Fibroblast of villous mesenchyme (primary cell): ENCODE results near the gene L3HYPDH. TPM values are rescaled to one million over a fixed set of nuclear protein-coding genes. Genes with fewer than 3 reads are reported as not detected.

Experiments
- DNase-seq: peaks from one replicate; pipeline ENCODE4 v3.0.0-alpha.2; 2010; ENCODE audit warnings: low read depth
- H3K4me3 ChIP-seq: 2 replicates; pipeline ENCODE4 v1.5.1; 2011; ENCODE audit warnings: low read depth, mild to moderate bottlenecking, low read length
- total RNA-seq: library from RNA; depleted of rRNA; stranded (reverse); fragments of >200 nt; gene quantifications from 2 replicates; pipeline ENCODE4 v1.2.3, GENCODE V29; 2012
- TF ChIP-seq, protein P1 (sequence below): IDR thresholded peaks from 2 replicates; pipeline ENCODE4 v1.5.1; 2012; ENCODE audit warnings: low read depth, mild to moderate bottlenecking, low read length; ENCODE audit not compliant: insufficient read depth

The L3HYPDH gene
- 49.9 and 80.3 TPM in 2 replicates for total RNA-seq

DNA sequence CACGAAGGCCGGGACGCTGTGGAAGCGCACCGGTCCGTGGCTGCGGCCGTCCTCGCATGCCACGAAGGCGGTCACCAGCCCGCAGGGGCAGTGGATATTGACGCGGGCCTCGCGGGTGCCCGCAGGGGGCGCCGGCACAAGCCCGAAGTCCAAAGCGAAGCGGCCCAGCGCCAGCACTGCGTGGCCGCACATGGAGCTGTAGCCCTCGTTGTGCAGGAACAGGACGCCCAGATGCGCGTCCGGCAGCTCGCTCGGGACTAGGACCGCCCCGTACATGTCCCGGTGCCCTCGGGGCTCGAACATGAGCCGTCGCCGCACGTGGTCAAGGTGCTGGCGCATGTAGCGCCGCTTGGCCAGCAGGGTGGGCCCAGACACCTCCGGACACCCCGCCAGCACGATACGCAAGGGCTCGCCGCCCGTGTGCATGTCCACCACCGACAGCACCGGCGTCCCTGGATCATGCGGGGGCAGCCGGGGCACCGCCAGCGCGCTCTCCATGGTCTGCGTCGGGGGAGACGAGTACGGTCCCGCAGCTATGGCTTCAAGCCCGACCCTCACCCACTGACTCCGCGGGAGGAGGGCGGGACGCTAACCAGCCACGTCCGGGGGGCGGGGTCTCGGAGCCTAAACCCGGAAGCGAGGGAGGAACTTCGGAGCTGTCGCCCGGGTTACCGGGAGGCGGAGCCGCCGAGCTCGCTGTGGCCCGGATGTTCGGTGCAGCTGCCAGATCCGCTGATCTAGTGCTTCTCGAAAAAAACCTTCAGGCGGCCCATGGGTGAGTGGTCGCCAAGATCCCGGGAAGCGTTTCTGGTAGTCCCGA lies at the start of gene L3HYPDH, which contains the start of gene JKAMP:
L3HYPDH (minus strand) TSS at position 590 of the 820 bp plus-strand sequence; CDS start at position 498, 92 bp downstream.
JKAMP (plus strand) TSS at position 699 of the 820 bp plus-strand sequence; CDS start at position 772, 73 bp downstream.
- TF ChIP-seq, protein P1, sequence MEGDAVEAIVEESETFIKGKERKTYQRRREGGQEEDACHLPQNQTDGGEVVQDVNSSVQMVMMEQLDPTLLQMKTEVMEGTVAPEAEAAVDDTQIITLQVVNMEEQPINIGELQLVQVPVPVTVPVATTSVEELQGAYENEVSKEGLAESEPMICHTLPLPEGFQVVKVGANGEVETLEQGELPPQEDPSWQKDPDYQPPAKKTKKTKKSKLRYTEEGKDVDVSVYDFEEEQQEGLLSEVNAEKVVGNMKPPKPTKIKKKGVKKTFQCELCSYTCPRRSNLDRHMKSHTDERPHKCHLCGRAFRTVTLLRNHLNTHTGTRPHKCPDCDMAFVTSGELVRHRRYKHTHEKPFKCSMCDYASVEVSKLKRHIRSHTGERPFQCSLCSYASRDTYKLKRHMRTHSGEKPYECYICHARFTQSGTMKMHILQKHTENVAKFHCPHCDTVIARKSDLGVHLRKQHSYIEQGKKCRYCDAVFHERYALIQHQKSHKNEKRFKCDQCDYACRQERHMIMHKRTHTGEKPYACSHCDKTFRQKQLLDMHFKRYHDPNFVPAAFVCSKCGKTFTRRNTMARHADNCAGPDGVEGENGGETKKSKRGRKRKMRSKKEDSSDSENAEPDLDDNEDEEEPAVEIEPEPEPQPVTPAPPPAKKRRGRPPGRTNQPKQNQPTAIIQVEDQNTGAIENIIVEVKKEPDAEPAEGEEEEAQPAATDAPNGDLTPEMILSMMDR = peak; percentile 66
- H3K4me3 ChIP-seq = peak within 1 kb of the TSS; percentile 94
- peak; percentile 96 for DNase-seq

DNA sequence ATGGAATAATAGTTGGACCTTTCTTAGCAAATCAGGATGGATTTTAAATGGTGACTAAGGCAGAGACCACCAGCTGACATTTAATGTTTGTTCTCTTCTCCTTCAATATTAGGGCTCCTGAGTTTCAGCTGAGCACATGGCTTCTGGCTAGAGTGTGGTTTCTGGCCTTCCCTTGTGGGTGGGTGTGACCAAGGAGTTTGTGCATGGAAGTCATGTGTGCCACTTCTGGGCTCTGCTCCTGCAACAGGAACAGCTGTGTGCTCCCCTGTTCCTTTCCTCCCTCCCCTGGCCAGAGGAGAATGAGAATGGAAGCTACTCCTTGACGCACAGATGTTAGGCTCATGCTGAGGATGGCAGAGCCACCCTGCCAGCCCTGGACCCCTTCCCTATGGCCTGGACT lies 48.2 kb upstream of the L3HYPDH start:
- H3K4me3 ChIP-seq = no peak overlapping the region
- TF ChIP-seq, protein P1 = no peak
- DNase-seq = no peak

DNA sequence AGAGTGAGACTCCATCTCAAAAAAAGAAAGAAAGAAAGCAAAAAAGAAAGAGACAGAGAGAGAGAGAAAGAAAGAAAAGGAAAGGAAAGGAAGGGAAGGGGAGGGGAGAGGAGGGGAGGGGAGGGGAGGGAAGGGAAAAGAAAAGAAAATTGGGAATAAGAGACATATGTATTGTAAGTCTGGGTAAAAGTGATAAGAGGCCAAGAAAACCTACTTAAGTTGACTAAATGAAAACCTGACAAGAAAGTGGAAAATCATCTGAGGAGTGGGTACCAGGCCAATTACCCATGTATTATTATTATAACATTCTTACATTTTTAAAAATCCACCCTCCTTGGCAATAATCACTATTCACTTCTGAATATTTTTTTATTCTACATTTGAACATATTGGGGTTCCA lies 46.1 kb upstream of the L3HYPDH start:
- DNase-seq = no peak
- no peak overlapping the region for H3K4me3 ChIP-seq
- TF ChIP-seq, protein P1 = no peak

DNA sequence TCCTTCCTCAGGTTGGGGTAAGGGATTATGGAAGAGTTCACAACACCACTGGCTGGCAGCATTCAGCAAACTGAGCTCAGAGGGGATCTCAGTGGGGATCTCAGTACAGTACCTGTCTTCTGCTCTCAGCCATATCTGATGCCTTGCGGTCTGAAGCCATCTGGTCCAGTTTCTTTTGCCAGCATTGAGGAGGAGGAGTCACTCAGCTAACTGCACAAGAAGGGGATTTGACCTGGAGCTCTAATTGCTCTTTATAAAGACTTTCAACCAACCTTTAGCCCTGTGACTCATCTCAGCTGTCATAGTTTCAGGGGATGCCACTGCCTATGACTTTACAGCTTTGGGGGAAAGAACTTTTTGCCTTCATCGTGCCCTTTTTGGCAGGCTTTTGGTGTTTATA lies 45.0 kb upstream of the L3HYPDH start:
- TF ChIP-seq, protein P1 = no peak
- no peak overlapping the region for H3K4me3 ChIP-seq
- DNase-seq = peak; percentile 6

DNA sequence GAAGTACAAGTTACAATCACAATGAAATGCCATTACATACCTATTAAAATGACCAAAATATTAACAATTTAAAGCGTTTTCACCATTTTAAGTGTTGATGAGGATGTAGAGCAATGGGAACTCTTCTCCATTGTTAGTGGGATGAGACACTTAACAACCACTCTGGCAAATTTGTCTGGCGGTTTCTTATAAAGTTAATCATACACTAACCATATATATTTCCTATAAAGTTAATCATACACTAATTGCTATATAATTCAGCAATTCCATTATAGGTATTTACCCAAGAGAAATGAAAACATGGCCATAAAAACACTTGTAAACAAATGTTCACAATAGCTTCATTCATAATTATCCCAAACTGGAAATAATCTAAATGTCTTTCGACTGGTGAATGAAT lies 36.0 kb upstream of the L3HYPDH start:
- no peak for DNase-seq
- H3K4me3 ChIP-seq = no peak overlapping the region
- TF ChIP-seq, protein P1 = no peak

DNA sequence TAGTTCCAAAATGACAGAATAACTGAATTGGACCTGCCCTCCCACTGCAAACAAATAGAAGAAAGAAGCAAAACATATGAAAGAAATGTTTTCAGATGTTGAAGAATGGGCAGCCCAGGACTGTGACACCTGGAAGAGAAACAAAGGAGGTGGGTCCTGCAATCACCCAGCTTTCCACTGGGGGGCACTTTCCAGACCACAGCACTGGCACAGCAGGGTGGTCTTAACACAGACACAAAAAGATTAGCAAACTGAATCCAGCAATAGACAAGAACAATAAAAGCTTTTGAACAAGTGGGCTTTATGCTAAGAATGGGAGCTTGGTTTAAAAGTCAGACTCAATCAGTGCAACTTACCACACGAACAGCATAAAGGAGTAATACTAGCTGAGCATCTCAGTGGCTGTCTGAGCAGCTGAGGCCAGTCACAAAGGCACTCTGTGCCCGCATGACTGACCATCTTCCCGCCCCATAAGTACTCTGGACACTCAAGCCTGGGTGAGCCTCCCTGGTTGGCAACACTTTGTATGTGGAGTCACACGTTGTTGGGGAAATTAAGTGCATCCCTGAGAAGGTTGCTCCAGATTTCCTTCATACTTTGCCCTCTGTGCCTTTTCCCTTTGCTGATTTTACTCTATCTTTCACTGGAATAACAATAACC lies 27.8 kb upstream of the L3HYPDH start:
- TF ChIP-seq, protein P1 = peak; percentile 63
- peak; percentile 12 for DNase-seq

More for the DNA sequence above, 27.8 kb upstream of the L3HYPDH start:
- H3K4me3 ChIP-seq = no peak overlapping the region
